ENCODE results near the gene CDC42EP5.

- TF ChIP-seq CTCF (IDR thresholded peaks at IDR 0.05; ENCODE audit: borderline replicate concordance, extremely low read depth, low read length, poor library complexity, severe bottlenecking) (no peak), EZH2 (IDR thresholded peaks at IDR 0.05; ENCODE audit: borderline replicate concordance, low read depth, low read length, severe bottlenecking) (no peak)
Observed at GRCh38 chr19:54436031-54436523, 37.0 kb downstream of the CDC42EP5 start.

Data from DND-41 (cell line).